NB4 (cell line): ENCODE measurements around the gene PKD2L2.

Source experiments
- DNase-seq: peaks from one replicate; pipeline ENCODE4 v3.0.0; 2010; ENCODE audit warnings: low read depth
- H3K4me3 ChIP-seq: one replicate; pipeline ENCODE4 v1.5.1; 2011; ENCODE audit warnings: mild to moderate bottlenecking, low read depth, low read length, moderate library complexity
- MAX ChIP-seq: IDR thresholded peaks from 2 replicates; pipeline ENCODE4 v1.6.1; 2011; ENCODE audit warnings: low read depth, low read length
- MYC ChIP-seq: IDR thresholded peaks from 2 replicates; pipeline ENCODE4 v1.6.1; 2011; ENCODE audit warnings: low read depth, low read length
- POLR2A ChIP-seq: IDR thresholded peaks from 2 replicates; pipeline ENCODE4 v1.6.1; 2011; ENCODE audit warnings: mild to moderate bottlenecking; ENCODE audit not compliant: insufficient read length; ENCODE audit errors: extremely low read depth
- TF ChIP-seq, protein P1 (sequence below): IDR thresholded peaks from one replicate; pipeline ENCODE4 v1.5.1; 2012; ENCODE audit warnings: low read depth, low read length

PKD2L2 gene

GRCh38 chr5:137989419-137989818, 100.2 kb downstream of the PKD2L2 start:
- no peak for TF ChIP-seq POLR2A
- TF ChIP-seq, protein P1, sequence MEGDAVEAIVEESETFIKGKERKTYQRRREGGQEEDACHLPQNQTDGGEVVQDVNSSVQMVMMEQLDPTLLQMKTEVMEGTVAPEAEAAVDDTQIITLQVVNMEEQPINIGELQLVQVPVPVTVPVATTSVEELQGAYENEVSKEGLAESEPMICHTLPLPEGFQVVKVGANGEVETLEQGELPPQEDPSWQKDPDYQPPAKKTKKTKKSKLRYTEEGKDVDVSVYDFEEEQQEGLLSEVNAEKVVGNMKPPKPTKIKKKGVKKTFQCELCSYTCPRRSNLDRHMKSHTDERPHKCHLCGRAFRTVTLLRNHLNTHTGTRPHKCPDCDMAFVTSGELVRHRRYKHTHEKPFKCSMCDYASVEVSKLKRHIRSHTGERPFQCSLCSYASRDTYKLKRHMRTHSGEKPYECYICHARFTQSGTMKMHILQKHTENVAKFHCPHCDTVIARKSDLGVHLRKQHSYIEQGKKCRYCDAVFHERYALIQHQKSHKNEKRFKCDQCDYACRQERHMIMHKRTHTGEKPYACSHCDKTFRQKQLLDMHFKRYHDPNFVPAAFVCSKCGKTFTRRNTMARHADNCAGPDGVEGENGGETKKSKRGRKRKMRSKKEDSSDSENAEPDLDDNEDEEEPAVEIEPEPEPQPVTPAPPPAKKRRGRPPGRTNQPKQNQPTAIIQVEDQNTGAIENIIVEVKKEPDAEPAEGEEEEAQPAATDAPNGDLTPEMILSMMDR = no peak
- TF ChIP-seq MYC = no peak
- no peak for TF ChIP-seq MAX
- DNase-seq = no peak
- H3K4me3 ChIP-seq = no peak overlapping the region
